HCT116 (cell line): ENCODE data around the gene DACT1. TPM values are rescaled to one million over a fixed set of nuclear protein-coding genes. Genes with fewer than 3 reads are reported as not detected.
A peak's percentile ranks its signal among the peaks of the same experiment; 100 is the strongest.

ENCODE experiments used
- ATAC-seq: fragments of 200-7000 bp; cut with Tn5 transposase; 2 replicates; pipeline ENCODE4 v1.9.1; 2020; ENCODE audit warnings: mild to moderate bottlenecking, moderate library complexity
- BruUV-seq: library from RNA; stranded (reverse); fragments of 400-500 nt; replicated peaks from 2 replicates; lab custom pipeline; 2021; lab: Mats Ljungman, UMichigan
- CTCF ChIA-PET: fragments of 300-600 bp; sonication (Branson Sonifier 250); formaldehyde crosslinking; loops from one replicate; lab custom pipeline; 2021; ENCODE audit warnings: antibody characterized with exemption; lab: Charles Lee
- POLR2A ChIA-PET: fragments of 300-600, 350-600 bp; sonication (Branson Sonifier 250); formaldehyde crosslinking; loops from one replicate; lab custom pipeline; 2021; ENCODE audit warnings: antibody characterized with exemption; lab: Charles Lee
- RAD21 ChIA-PET, 2 experiments: fragments of 300-600 bp; sonication (Branson Sonifier 250); formaldehyde crosslinking; loops; one replicate each; lab custom pipeline; 2023; ENCODE audit warnings: low total read pairs in 2 of 2; ENCODE audit not compliant: uncharacterized antibody in 2 of 2, unreplicated experiment in 2 of 2, low non-redundant PET in 1 of 2; lab: Charles Lee
- DNase-seq: peaks from one replicate; pipeline ENCODE4 v3.0.0-alpha.2; 2010; ENCODE audit warnings: low read depth, low spot score
- H2AFZ ChIP-seq: fragments of 200-600 bp; shearing (Covaris generic), sonication (generic); 2 replicates; pipeline ENCODE4 v1.6.1; 2017; ENCODE audit warnings: low read depth, mixed run types, mixed read lengths, antibody characterized with exemption, low read length; ENCODE audit not compliant: poor library complexity, severe bottlenecking
- H3K27ac ChIP-seq: 2 replicates; pipeline ENCODE4 v1.5.1; 2012; ENCODE audit warnings: low read depth, low read length
- H3K27me3 ChIP-seq: fragments of 200-600 bp; sonication (generic); 2 replicates; pipeline ENCODE4 v1.6.1; 2016; ENCODE audit warnings: mixed run types, low read length, mixed read lengths; ENCODE audit not compliant: insufficient read depth
- H3K36me3 ChIP-seq, 2 experiments: fragments of 200-500 bp in 1 of 2; fragments of 200-600 bp in 1 of 2; sonication (Bioruptor generic) in 1 of 2; sonication (generic) in 1 of 2; 2 replicates each; pipeline versions ENCODE4 v1.5.1 to v1.6.1; 2014 to 2016; ENCODE audit warnings: low read length in 2 of 2, inconsistent platforms in 1 of 2, mixed read lengths in 1 of 2, mixed run types in 1 of 2; ENCODE audit not compliant: insufficient read depth in 2 of 2, control insufficient read depth in 1 of 2
- H3K4me1 ChIP-seq, 2 experiments: fragments of 200-600 bp in 1 of 2; sonication (generic) in 1 of 2; 2 replicates each; pipeline versions ENCODE4 v1.5.1 to v1.6.1; 2012 to 2017; ENCODE audit warnings: low read length in 2 of 2, inconsistent platforms in 1 of 2, mild to moderate bottlenecking in 1 of 2, mixed read lengths in 1 of 2, mixed run types in 1 of 2, moderate library complexity in 1 of 2; ENCODE audit not compliant: insufficient read depth in 2 of 2, control insufficient read depth in 1 of 2
- H3K4me2 ChIP-seq: fragments of 200-600 bp; sonication (generic); 2 replicates; pipeline ENCODE4 v1.6.1; 2017; ENCODE audit warnings: mixed run types, low read length, mixed read lengths
- H3K4me3 ChIP-seq, 2 experiments: fragments of 200-600 bp in 1 of 2; sonication (generic) in 1 of 2; replicated peaks in 1 of 2; 2 replicates each; pipeline ENCODE4 v1.5.1; 2011 to 2016; ENCODE audit warnings: low read length in 2 of 2, control low read depth in 1 of 2, low read depth in 1 of 2, mild to moderate bottlenecking in 1 of 2, mixed read lengths in 1 of 2, mixed run types in 1 of 2
- H3K79me2 ChIP-seq: fragments of 200-600 bp; sonication (generic); 2 replicates; pipeline ENCODE4 v1.6.1; 2017; ENCODE audit warnings: mild to moderate bottlenecking, mixed run types, low read length, moderate library complexity, mixed read lengths; ENCODE audit not compliant: insufficient read depth
- H3K9ac ChIP-seq: fragments of 200-600 bp; sonication (generic); 2 replicates; pipeline ENCODE4 v1.6.1; 2016; ENCODE audit warnings: low read length, mixed read lengths
- H3K9me2 ChIP-seq: fragments of 200-600 bp; sonication (generic), shearing (Covaris generic); 2 replicates; pipeline ENCODE4 v1.6.1; 2017; ENCODE audit warnings: mixed run types, mild to moderate bottlenecking, moderate library complexity; ENCODE audit not compliant: insufficient read depth
- H3K9me3 ChIP-seq, 2 experiments: fragments of 200-500 bp in 1 of 2; fragments of 200-600 bp in 1 of 2; sonication (Bioruptor generic) in 1 of 2; sonication (generic) in 1 of 2; 2 replicates each; pipeline ENCODE4 v1.6.1; 2014 to 2017; ENCODE audit warnings: low read length in 2 of 2, mixed read lengths in 2 of 2, inconsistent platforms in 1 of 2, low read depth in 1 of 2, mild to moderate bottlenecking in 1 of 2, mixed run types in 1 of 2, moderate library complexity in 1 of 2; ENCODE audit not compliant: control insufficient read depth in 1 of 2, insufficient read depth in 1 of 2
- H4K20me1 ChIP-seq: fragments of 200-600 bp; sonication (generic), shearing (Covaris generic); 2 replicates; pipeline ENCODE4 v1.6.1; 2017; ENCODE audit warnings: mixed run types, mild to moderate bottlenecking, moderate library complexity; ENCODE audit not compliant: insufficient read depth
- ATF3 ChIP-seq: IDR thresholded peaks from 2 replicates; pipeline ENCODE4 v1.6.1; 2012
- CEBPB ChIP-seq: IDR thresholded peaks from 2 replicates; pipeline ENCODE4 v1.6.1; 2012; ENCODE audit warnings: low read depth
- CTCF ChIP-seq, 3 experiments: fragments of 200-600 bp in 1 of 3; sonication (generic) in 1 of 3; IDR thresholded peaks in 2 of 3; conservative IDR thresholded peaks in 1 of 3; 2 replicates each; pipeline ENCODE4 v1.5.1; 2012 to 2017; ENCODE audit warnings: low read depth in 2 of 3, low read length in 2 of 3, antibody characterized with exemption in 1 of 3, borderline replicate concordance in 1 of 3, control low read depth in 1 of 3, mild to moderate bottlenecking in 1 of 3, mixed read lengths in 1 of 3, mixed run types in 1 of 3, moderate library complexity in 1 of 3; ENCODE audit not compliant: insufficient read depth in 1 of 3
- EGR1 ChIP-seq: IDR thresholded peaks from 2 replicates; pipeline ENCODE4 v1.6.1; 2012; ENCODE audit warnings: low read depth
- EZH2 ChIP-seq: fragments of 200-600 bp; sonication (generic); IDR thresholded peaks from 2 replicates; pipeline ENCODE4 v1.6.1; 2017; ENCODE audit warnings: antibody characterized with exemption, mixed run types
- JUND ChIP-seq: IDR thresholded peaks from 2 replicates; pipeline ENCODE4 v1.6.1; 2012
- MAX ChIP-seq: IDR thresholded peaks from 2 replicates; pipeline ENCODE4 v1.6.1; 2012
- POLR2A ChIP-seq: IDR thresholded peaks from 2 replicates; pipeline ENCODE4 v1.7.0; 2011; ENCODE audit warnings: borderline replicate concordance; ENCODE audit not compliant: insufficient read depth, insufficient read length; ENCODE audit errors: extremely low read depth
- RAD21 ChIP-seq: IDR thresholded peaks from 2 replicates; pipeline ENCODE4 v1.6.1; 2012; ENCODE audit warnings: low read depth, mild to moderate bottlenecking
- TCF7L2 ChIP-seq: IDR thresholded peaks from 2 replicates; pipeline ENCODE4 v1.7.0; 2011; ENCODE audit warnings: borderline replicate concordance, inconsistent platforms; ENCODE audit not compliant: insufficient read depth, insufficient read length; ENCODE audit errors: extremely low read depth
- YY1 ChIP-seq: IDR thresholded peaks from 2 replicates; pipeline ENCODE4 v1.6.1; 2011; ENCODE audit warnings: low read length, low read depth, moderate library complexity, mild to moderate bottlenecking; ENCODE audit not compliant: insufficient replicate concordance; ENCODE audit errors: extremely low read depth
- ZFX ChIP-seq: fragments of 450-650 bp; IDR thresholded peaks from 2 replicates; pipeline ENCODE4 v1.6.1; 2017
- intact Hi-C: fragments of 100-400 bp; cut with micrococcal nuclease; formaldehyde crosslinking; loops from 2 replicates; pipeline ENCODE4 v1.10.0; 2022
- total RNA-seq: library from RNA; stranded (reverse); gene quantifications from one replicate; pipeline ENCODE4 v1.2.1, GENCODE V29; 2021; ENCODE audit not compliant: unreplicated experiment

The DACT1 gene
- total RNA-seq, 1 experiment from 2014 or later: 1.6 TPM

- TF ChIP-seq RAD21: no peak
- no peak for TF ChIP-seq MAX
- TF ChIP-seq EZH2: no peak
- no peak for TF ChIP-seq POLR2A
- no peak for TF ChIP-seq JUND
- TF ChIP-seq TCF7L2: no peak
- TF ChIP-seq EGR1: no peak
- no peak for TF ChIP-seq ZFX
- no peak for TF ChIP-seq CEBPB
- TF ChIP-seq ATF3: no peak
- TF ChIP-seq CTCF (IDR thresholded peaks at IDR 0.05 in 2 of 3, conservative IDR thresholded peaks at IDR 0.05 in 1 of 3; ENCODE audit: borderline replicate concordance in 1 of 3, insufficient read depth in 1 of 3, low read depth in 2 of 3, low read length in 2 of 3): no peak
- no peak for TF ChIP-seq YY1
- TF ChIP-seq, all 23 proteins: peak for 0
- Histone ChIP-seq H4K20me1 (no peaks in the 10 kb centered on the region), H3K4me3 (peak overlapping the region; percentile 50 to 61), H3K27ac (no peak overlapping the region), H3K4me1 (peaks cover 7 to 43% of the 10 kb centered on the region in 2 experiments; a peak in 3 of 4 replicates), H3K4me2 (peak overlapping the region; percentile 87), H3K9me2 (no peaks in the 10 kb centered on the region), H3K27me3 (peaks cover 3% of the 10 kb centered on the region; the same call in 1 of the 2 replicates), H3K9ac (peak overlapping the region; percentile 27; the same call in 1 of the 2 replicates), H3K36me3 (no peaks in the 10 kb centered on the region), H3K9me3 (no peaks in the 10 kb centered on the region), H3K79me2 (no peaks in the 10 kb centered on the region), H2AFZ (peak overlapping the region; percentile 93)
- POLR2A ChIA-PET: no interaction called here
- no peak for ATAC-seq
- no TSS peak for BruUV-seq
- no peak for DNase-seq
- intact Hi-C loops: no loop called here
- CTCF ChIA-PET: interaction anchor here (0.7 to 4.0 kb wide), 4 partner anchors 136 to 448 kb away, joined by 3 to 18 read pairs (median 4); no protein-coding TSS in a partner anchor
- RAD21 ChIA-PET: interaction anchor here in 1 of 2 experiments (0.7 to 1.8 kb wide), 2 partner anchors 136 to 870 kb away, joined by 5 to 8 read pairs; no protein-coding TSS in a partner anchor
Measured at GRCh38 chr14:58637040-58637390, 747 bp upstream of the DACT1 start.
